HG03095 (cell line): ENCODE results near the gene FOXF1.

Experiments used
- ATAC-seq: cut with Tn5 transposase; IDR thresholded peaks from one replicate; pipeline ENCODE4 v1.9.1; 2021; ENCODE audit warnings: moderate library complexity; ENCODE audit not compliant: unreplicated experiment

FOXF1 gene

GRCh38 chr16:86531641-86532525, 21.6 kb downstream of the FOXF1 start:
- ATAC-seq: no peak

GRCh38 chr16:86532526-86532815, 22.1 kb downstream of the FOXF1 start:
- ATAC-seq: no peak

GRCh38 chr16:86533076-86533475, 22.7 kb downstream of the FOXF1 start:
- ATAC-seq: no peak

GRCh38 chr16:86533767-86534351, 23.5 kb downstream of the FOXF1 start:
- ATAC-seq: no peak

DNA sequence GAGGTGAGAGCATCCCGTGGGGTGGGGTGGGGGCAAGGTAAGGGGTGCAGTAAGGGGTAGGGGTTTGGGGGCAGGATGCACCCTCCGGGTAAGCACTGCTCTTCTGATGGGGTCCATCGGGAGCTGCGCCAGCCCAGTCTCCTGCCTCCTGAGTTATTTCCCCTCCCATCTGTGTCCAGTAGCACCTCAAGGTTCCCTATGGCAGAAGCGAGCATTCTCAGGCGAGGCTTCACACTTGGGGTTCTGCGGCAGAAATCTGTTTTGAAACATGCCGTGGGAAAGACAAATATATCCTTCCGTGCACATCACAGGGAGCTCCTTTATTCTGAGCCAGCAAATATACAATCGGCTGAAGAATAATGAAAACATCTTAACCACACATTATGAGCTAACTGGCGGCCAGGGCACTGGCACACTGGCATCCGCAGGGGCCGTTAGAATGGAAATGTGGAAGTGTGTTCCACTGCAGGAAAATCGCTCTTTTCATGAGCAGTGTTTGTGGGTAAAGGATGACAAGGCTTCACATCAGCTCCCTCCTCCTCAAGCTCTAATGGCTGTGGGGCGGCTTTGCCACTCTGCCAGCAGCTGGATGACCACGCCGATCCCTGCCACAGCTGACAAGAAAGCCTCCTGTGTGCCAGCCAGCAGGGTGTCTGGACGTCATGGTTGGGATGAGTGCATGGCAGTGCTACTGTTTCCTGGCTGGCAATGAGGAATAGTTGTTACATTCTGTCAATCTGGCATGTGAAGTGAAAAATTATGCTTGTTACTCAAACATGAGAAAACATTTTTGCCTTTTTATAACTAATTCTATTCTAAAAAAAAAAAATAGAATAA, 24.7 kb downstream of the FOXF1 start:
- no peak for ATAC-seq

DNA sequence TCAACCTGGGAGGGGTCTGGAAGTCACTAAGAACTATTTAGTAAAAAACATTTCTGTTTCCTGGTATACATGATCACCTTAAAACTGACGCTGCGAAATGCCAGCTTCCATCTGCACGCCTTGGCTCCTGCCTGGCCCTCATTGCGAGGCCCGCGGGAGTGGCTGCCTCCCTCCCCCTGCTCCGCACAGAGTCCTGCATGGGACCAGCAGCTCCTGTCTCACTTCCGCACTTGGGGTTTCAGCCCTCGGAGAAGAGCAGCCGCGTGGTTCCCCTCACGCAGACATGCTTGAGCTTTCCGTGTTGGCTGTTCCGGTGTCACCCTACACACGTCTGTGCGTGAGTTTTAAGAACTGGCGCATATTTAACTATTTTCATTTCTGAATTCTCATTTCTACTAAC, 26.3 kb downstream of the FOXF1 start:
- ATAC-seq: no peak

GRCh38 chr16:86537486-86537885, 27.2 kb downstream of the FOXF1 start:
- no peak for ATAC-seq

- no peak for ATAC-seq
Measured at GRCh38 chr16:86538196-86538780, 28.0 kb downstream of the FOXF1 start.

- ATAC-seq: no peak
Measured at GRCh38 chr16:86540894-86541293, 30.6 kb downstream of the FOXF1 start.

- ATAC-seq: no peak
Measured at GRCh38 chr16:86541560-86541959, 31.2 kb downstream of the FOXF1 start.

DNA sequence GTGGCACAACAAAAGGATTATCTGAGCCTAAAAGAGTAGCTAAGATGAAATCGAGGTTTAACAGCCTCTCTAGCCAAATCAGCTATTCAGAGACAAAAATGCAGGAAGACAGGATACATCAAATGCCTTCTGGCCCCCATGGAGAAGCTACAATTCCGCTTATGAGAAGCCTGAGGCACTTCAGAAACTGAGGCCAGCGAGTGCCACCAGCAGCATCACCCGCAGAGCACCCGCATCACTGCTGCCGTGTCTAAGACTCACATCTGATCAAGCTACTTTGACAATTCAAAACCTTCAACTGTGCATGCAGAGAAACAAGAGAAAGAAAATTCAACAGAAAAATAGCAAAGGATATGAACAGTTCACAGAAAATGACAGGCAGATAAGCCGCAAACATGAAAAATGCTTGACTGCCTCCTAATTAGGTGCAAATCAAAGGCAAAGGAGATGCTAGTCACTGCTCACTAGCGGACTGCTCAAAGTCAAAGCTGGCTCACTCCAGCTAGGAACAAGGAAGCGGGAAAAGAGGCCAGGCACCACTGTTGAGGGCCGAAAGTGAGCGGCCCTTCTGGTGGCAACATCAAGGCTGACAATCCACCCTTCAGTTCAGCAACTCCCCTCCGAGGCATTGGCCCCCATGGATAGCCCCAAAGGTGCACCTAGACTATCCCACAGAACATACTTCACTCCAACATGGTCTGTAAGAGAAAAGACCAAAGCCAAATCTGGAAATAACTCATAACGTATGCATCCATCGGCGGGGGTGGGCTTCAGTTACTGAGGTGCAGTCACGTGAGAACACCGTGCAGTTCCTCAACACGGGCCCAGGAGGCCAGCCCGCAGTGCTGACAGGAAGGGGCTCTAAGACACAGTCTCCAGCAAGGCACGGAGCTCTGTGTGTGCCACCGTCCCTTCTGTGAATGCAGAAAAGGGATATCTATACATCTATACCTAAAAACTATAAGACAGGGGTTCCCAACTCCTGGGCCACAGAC, 32.7 kb downstream of the FOXF1 start:
- no peak for ATAC-seq

DNA sequence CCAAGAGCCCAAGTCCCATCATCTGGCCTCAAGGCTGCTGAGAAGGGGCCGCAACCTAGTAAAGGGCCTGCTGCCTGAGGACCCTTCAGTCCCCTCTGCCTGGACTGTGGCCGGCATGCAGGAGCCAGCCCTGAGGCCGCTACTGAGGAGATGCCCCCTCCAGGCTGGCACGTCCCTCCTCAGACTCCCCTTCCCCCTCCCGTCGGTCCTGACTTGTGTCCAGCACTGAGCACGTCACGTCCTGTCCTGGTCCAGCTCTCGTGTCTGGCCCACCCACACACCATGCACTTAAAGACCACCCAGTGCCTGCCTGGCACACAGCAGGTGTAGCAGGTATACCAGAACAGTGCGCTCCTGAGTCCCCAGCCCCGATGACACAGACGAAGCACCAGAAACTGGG, 35.2 kb downstream of the FOXF1 start:
- ATAC-seq: no peak

DNA sequence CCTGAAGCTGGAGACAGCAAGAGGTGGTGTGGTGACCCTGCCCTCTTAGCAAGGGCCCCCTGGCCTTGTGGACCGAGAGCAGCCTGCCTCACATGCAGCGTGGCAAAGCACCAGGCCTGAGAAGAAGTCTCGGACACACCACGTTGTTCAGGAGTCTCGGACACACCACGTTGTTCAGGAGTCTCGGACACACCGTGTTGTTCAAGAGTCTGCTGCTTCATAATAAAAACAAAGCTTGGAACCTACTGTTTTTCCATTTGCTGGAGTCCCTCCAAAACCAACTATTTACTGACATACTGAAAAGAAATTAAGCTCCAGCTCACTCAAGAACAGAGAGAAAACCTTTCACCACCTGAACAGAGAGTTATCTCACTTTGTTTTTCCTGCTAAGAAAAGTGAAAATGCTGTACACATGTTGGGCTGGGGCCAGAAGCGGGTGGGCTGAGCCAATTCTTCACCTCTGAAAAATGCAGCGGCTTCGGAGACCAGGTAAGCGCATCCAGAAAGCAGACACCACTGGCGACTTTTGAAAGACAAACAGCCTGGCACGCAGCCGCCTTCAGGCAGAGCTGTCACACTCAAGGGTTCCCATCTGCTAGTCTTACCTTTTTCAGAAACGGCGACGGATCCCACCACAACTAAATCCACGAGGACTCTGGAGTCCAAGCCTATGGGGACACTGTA, 35.8 kb downstream of the FOXF1 start:
- no peak for ATAC-seq

DNA sequence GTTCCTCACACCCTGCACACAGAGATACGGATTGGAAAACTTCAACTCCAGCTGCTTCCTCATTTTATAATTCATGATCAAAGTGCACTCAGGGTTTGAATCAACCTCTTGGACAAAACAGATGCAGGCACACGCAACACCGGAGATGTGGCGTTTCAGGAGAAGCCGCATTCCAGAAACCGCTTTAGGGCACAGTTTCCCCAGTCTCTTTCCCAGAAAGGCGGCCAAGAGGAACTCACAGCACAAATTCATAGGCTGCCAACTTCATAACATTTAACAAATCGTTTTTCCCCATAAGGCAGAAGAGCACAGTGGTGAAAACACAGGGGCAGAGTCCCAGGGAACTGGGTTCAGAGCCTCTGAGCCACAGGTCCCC, 36.3 kb downstream of the FOXF1 start:
- no peak for ATAC-seq

DNA sequence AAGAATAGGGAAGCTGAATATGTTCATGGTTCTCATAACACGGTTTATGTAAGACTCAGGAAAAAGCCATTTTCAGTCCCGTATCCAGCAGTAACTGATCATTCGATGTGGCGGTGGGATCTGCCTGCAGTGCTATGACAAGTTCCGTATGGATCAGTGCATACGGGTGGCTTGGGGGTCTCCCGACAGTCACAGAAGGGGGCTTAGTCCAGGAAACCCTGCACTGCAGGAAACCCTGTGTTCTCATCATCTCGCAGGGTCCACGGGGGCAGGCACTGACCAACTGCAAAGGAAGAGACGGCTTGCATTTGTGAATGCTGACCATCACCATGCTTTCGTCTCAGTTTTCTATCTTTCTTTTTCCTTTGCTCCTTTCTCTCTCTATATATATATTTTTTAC, 37.0 kb downstream of the FOXF1 start:
- no peak for ATAC-seq

GRCh38 chr16:86549076-86549892, 39.0 kb downstream of the FOXF1 start:
- ATAC-seq: no peak

DNA sequence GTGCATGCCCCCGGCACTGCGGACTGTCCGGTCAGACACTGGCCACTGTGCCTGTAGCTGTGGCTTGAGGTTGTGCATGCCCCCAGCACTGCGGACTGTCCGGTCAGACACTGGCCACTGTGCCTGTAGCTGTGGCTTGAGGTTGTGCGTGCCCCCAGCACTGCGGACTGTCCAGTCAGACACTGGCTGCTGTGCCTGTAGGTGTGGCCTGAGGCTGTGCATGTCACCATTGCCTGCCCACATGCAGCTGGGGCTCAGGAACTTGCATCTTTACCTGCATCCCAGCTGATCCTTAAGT, 39.5 kb downstream of the FOXF1 start:
- no peak for ATAC-seq

- ATAC-seq: no peak
Measured at GRCh38 chr16:86550281-86550680, 40.0 kb downstream of the FOXF1 start.

- no peak for ATAC-seq
Measured at GRCh38 chr16:86553356-86553755, 43.0 kb downstream of the FOXF1 start.
